Activated gamma-delta T cell treated with anti-CD3 and anti-CD28 coated beads, Interleukin-2, amount 50 U/mL, for 16 hours (primary cell): ENCODE data around the gene BCL2.

Experiments used
- DNase-seq: peaks from one replicate; pipeline ENCODE4 v3.0.0-alpha.2; 2020; ENCODE audit warnings: low read depth

Gene BCL2

DNA sequence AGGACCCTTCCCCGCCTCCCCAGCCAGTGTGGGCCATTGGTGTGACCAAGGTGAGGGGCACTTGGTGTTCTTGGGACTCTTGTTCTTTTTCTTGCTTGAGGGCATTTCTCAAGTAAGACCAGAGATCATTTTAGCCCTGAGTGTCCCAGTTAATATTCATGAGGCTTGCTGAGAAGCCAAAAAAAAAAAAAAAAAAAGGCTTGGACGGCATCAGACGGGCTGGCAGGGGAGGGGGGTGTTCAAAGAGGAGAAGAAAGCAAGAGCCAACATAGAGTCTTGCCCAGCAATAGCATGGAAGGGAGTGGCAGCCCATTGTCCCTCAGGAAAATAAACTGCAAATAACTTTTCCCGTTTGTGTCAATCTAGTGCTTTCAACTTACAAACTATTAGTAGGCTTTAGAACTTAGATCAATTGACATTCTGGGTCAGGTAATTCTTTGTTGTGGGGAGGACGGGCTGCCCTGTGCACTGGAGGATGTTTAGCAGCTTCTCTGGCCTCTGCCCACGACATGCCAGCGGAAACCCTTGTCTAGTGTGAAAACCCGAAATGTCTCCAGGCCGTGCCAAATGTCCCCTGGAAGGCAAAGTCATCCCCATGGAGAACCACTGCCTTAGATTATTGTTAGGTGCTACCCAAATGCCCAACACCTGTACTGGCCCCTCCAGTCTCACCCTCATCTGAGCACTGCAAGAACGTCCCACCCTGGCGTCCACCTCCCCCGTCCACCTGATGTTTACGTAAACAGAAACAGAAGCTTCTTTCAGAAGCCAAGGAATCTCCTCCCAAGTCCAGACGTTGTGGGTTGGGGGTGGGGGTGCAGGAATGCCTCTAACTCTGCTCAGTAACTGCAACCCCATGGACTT, 163.4 kb downstream of the BCL2 start:
- DNase-seq, result no peak

GRCh38 chr18:63155169-63155852, 164.3 kb downstream of the BCL2 start:
- DNase-seq, result peak; percentile 76

- DNase-seq, result no peak
Measured at GRCh38 chr18:63154350-63155152, 165.0 kb downstream of the BCL2 start.

DNA sequence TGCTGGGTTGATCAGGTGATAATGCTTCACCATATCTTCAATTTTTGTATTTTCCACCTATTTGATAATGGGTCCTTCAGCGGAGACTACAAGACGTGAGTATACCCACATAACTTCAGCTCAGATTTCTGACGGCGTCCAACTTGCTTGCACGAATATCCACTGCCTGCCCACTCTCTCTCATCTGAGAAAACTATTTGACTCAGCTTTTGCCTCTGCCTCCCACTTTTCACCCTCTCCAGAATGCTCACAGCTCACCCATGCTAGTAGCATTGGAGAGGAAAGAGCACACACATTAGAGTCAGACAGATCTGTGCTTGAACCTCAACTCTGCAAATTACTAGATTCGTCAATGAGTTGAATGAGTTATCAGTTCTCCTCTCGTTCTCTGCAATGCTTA, 166.8 kb downstream of the BCL2 start:
- no peak for DNase-seq

DNA sequence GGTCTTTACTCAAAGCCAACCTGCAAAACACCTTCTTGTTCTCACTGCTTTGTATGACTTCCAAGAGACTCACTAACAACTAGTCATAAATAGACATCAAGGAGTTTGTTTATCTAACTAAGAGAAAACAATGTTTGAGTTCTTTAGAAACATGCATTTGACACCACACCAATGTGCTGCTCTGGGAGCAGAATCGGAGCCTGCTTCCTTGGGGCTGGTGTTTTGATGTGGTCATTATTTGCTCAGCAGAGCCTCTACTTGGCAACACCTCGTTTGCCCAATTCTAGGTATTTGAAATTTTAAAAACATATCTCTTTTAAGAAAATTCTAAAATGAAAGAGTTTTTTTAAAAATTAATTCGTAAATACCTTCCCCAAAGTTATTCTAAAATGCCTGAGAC, 167.5 kb downstream of the BCL2 start:
- DNase-seq, result no peak

DNA sequence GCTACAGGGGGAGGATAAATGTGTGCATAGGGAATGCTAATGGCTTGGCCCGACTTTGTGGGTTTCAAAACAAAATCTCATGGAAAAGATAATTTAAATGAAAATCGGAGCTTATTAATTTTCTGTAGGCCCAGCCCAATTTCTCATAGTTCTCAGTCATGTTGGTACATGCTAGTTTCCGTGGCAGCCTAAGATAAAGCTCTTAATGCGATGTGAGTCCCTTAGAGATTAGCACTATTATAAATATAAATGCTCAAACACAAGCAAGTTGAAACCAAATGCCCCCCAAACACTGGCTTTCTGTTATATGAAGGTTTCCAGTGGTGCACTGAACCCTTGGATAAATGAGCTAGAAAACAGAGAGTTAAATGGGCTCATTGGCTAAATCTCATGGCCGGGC, 168.0 kb downstream of the BCL2 start:
- DNase-seq, result no peak

DNA sequence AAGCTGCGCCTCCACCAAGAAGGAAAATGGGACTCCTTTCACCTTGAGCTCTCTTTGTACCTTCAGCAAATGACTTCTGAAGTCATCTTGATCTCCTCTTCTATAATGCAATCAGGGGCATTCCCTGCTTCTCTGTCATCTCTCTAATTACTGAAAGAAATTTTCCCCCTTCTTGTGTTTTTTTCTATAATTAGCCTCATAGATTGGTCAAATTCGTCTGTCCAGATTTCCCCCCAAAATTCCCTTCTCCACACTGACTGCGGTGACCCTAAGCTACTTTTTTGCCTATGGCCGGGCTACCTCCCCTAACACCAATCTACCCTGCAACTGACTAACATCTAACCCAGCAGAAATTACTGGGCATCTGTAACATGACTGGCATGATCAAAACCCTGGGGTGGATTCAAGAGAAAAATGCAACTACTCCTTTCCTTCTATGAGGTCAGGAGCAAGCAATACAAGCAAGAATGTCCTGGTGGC, 168.6 kb downstream of the BCL2 start:
- DNase-seq, result no peak

GRCh38 chr18:63150326-63150725, 169.2 kb downstream of the BCL2 start:
- DNase-seq, result no peak

DNA sequence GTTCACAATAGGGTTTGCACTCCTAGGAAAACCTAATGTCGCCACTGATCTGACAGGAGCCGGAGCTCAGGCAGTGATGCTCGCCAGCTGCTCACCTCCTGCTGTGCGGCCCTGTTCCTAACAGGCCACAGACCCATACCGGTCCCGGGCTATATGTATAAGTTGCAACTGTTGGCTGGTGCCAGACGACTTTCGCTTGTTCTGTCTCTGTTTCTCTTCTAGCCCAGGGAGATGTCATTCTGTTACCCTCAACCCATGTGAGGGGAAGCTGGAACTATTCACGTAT, 170.3 kb downstream of the BCL2 start:
- no peak for DNase-seq

GRCh38 chr18:63148449-63149301, 170.9 kb downstream of the BCL2 start:
- no peak for DNase-seq

- DNase-seq, result no peak
Measured at GRCh38 chr18:63147973-63148372, 171.6 kb downstream of the BCL2 start.

- DNase-seq, result no peak
Measured at GRCh38 chr18:63146828-63147409, 172.7 kb downstream of the BCL2 start.

GRCh38 chr18:63145851-63146555, 173.6 kb downstream of the BCL2 start:
- no peak for DNase-seq

DNA sequence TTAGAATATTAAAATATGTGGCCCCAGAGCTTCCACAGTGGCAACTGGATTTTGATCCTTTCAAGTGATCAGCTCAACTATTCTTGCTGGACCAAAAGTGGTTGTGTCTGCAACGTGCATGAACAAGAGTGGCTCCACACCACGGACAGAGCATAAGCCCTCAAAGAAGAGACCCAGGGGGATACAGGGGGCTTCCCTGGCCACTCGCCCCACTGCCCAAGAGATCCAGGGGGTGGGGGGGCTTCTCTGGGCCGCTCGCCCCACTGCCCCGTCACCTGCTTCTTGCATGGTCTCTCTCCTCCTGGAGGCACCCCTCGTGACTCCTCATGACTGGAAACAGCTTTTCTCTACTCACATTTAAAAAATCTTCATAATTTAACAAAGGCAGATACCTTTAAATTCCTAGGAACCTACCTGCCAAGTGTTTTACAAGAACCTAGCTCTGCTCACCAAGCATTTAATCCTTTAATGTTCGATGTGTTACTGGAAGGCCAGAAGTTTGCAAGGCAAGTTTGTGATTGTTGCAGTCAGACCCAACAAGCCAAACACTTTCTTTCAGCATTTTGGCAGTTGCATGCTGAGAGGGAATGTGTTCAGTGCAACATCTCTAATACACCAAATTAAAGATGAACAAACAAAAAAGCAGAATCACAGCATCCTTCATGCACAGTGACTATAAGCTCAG, 174.3 kb downstream of the BCL2 start:
- no peak for DNase-seq

DNA sequence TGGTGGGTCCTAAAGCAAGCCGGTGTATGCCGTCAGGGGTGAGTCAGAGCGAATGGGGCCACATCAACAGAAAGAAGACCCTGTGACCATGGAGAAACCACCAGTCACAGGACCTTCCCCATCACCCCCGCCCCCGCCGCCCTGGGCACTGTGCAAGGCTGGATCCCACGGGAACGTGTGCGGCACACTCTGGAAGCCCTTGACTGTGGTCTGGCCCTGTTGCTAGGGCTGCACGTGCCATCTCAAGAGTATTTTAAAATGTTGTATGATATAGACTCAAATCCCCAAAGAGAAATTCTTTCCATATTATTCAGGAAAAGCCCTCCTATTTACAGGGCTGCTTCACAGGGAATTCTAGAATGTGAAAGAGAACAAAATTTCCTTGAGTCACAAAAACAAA, 174.8 kb downstream of the BCL2 start:
- no peak for DNase-seq

GRCh38 chr18:63143330-63143771, 176.2 kb downstream of the BCL2 start:
- DNase-seq, result no peak

GRCh38 chr18:63142594-63143225, 176.9 kb downstream of the BCL2 start:
- no peak for DNase-seq

- no peak for DNase-seq
Measured at GRCh38 chr18:63141778-63142176, 177.8 kb downstream of the BCL2 start.

GRCh38 chr18:63140997-63141777, 178.4 kb downstream of the BCL2 start:
- DNase-seq, result no peak
